ENCODE results near the gene VDR. TPM values are rescaled to one million over a fixed set of nuclear protein-coding genes. Genes with fewer than 3 reads are reported as not detected.

Gene VDR
- total RNA-seq, 2 donors from 2014 or later, result 1.3 to 3.1 TPM

- ATAC-seq (no peak), DNase-seq (no peak)
- H3K27me3 ChIP-seq, result no peaks in the 10 kb centered on the region
- intact Hi-C loops (cut with DNase I), result loop anchor here (5.0 kb wide), 1 partner anchor 46 kb away; no protein-coding TSS in a partner anchor
- TF ChIP-seq POLR2A (IDR thresholded peaks at IDR 0.05), result no peak
- no peak for TF ChIP-seq CTCF (IDR thresholded peaks at IDR 0.05)
- no peak overlapping the region for H3K4me3 ChIP-seq
- H3K36me3 ChIP-seq (replicated peaks in 1 of 2; ENCODE audit: insufficient read depth in 1 of 2, low read depth in 2 of 2), result peaks cover 0 to 2% of the 10 kb centered on the region in 2 donors
- no peaks in the 10 kb centered on the region for H3K9me3 ChIP-seq
- no peak overlapping the region for H3K27ac ChIP-seq
- WGBS, 2 donors, result 90 to 91% methylated on average over 19 to 20 of the region's 22 CpGs
- H3K4me1 ChIP-seq, result peaks cover 16% of the 10 kb centered on the region
Observed at GRCh38 chr12:47795814-47796411, 108.9 kb downstream of the VDR start.

GRCh38 chr12:47795121-47795813, 109.5 kb downstream of the VDR start:
- Histone ChIP-seq H3K9me3 (no peaks in the 10 kb centered on the region), H3K36me3 (replicated peaks in 1 of 2; ENCODE audit: insufficient read depth in 1 of 2, low read depth in 2 of 2) (peaks cover 0 to 2% of the 10 kb centered on the region in 2 donors), H3K4me3 (no peak overlapping the region), H3K4me1 (peaks cover 12% of the 10 kb centered on the region), H3K27me3 (no peaks in the 10 kb centered on the region), H3K27ac (no peak overlapping the region)
- intact Hi-C loops (cut with DNase I), result loop anchor here (5.0 kb wide), 1 partner anchor 47 kb away; no protein-coding TSS in a partner anchor
- ATAC-seq (no peak), DNase-seq (no peak)
- 87 to 91% methylated on average over 21 of the region's 21 CpGs for WGBS, 2 donors
- TF ChIP-seq CTCF (IDR thresholded peaks at IDR 0.05), result no peak
- TF ChIP-seq POLR2A (IDR thresholded peaks at IDR 0.05), result no peak

- WGBS, 2 donors, result 82 to 98% methylated on average over 2 to 9 of the region's 9 CpGs
- TF ChIP-seq CTCF (IDR thresholded peaks at IDR 0.05) (no peak), POLR2A (IDR thresholded peaks at IDR 0.05) (no peak)
- Histone ChIP-seq H3K9me3 (no peaks in the 10 kb centered on the region), H3K4me3 (no peak overlapping the region), H3K36me3 (replicated peaks in 1 of 2; ENCODE audit: insufficient read depth in 1 of 2, low read depth in 2 of 2) (peaks cover 0 to 4% of the 10 kb centered on the region in 2 donors), H3K27me3 (no peaks in the 10 kb centered on the region), H3K4me1 (peaks cover 6% of the 10 kb centered on the region), H3K27ac (no peak overlapping the region)
- DNase-seq, result no peak
- intact Hi-C loops (cut with DNase I), result loop anchor here (5.0 kb wide), 1 partner anchor 48 kb away; no protein-coding TSS in a partner anchor
- no peak for ATAC-seq
Observed at GRCh38 chr12:47794679-47795078, 110.1 kb downstream of the VDR start.

- H3K27ac ChIP-seq, result no peak overlapping the region
- WGBS, 2 donors, result 87 to 89% methylated on average over 7 to 15 of the region's 15 CpGs
- H3K4me1 ChIP-seq, result no peaks in the 10 kb centered on the region
- DNase-seq (no peak), ATAC-seq (no peak)
- H3K9me3 ChIP-seq, result no peaks in the 10 kb centered on the region
- no peaks in the 10 kb centered on the region for H3K27me3 ChIP-seq
- TF ChIP-seq CTCF (IDR thresholded peaks at IDR 0.05) (no peak), POLR2A (IDR thresholded peaks at IDR 0.05) (no peak)
- H3K36me3 ChIP-seq (replicated peaks in 1 of 2; ENCODE audit: insufficient read depth in 1 of 2, low read depth in 2 of 2), result peaks cover 0 to 15% of the 10 kb centered on the region in 2 donors
- no peak overlapping the region for H3K4me3 ChIP-seq
- intact Hi-C loops (cut with DNase I), result no loop called here
Observed at GRCh38 chr12:47793015-47793681, 111.6 kb downstream of the VDR start.
